Right atrium auricular region (tissue), 2 donors: Measurements from ENCODE around the gene PRRC1. TPM values are rescaled to one million over a fixed set of nuclear protein-coding genes. Genes with fewer than 3 reads are reported as not detected.
A peak's percentile ranks its signal among the peaks of the same experiment; 100 is the strongest.
"Not testable (repeated sequence)": the region's sequence is repeated elsewhere in the genome, so short reads cannot be mapped to it uniquely, and the experiment has no call there.

Experiments
- DNase-seq: peaks from one replicate; pipeline ENCODE4 v3.0.0-alpha.2; 2019; ENCODE audit warnings: low spot score
- H3K27ac ChIP-seq, 2 donors: fragments of 200-600 bp; sonication (generic); 1 replicate in 1 of 2; 2 replicates in 1 of 2; pipeline ENCODE4 v1.5.1; 2016 to 2019
- H3K27me3 ChIP-seq, 2 donors: fragments of 200-600 bp; sonication (generic); one replicate each; pipeline versions ENCODE4 v1.5.1 to v1.6.0; 2017 to 2019
- H3K36me3 ChIP-seq: fragments of 200-600 bp; sonication (generic); one replicate; pipeline ENCODE4 v1.5.1; 2016
- H3K4me1 ChIP-seq, 2 donors: fragments of 200-600 bp; sonication (generic); one replicate each; pipeline versions ENCODE4 v1.5.1 to v1.6.0; 2017 to 2019
- H3K4me3 ChIP-seq, 2 donors: fragments of 200-600 bp; sonication (generic); 1 replicate in 1 of 2; 2 replicates in 1 of 2; pipeline ENCODE4 v1.5.1; 2017 to 2019; ENCODE audit warnings: mild to moderate bottlenecking in 1 of 2, moderate library complexity in 1 of 2
- H3K9me3 ChIP-seq, 2 donors: fragments of 200-600 bp; sonication (generic); one replicate each; pipeline ENCODE4 v1.5.1; 2019
- total RNA-seq, 2 donors: library from RNA; depleted of rRNA; stranded (reverse); fragments of >200 nt; gene quantifications; one replicate each; pipeline ENCODE4 v1.1.0, GENCODE V29; 2016
- TF ChIP-seq, protein P1 (sequence below), 2 donors: fragments of 200-600 bp; sonication (generic); IDR thresholded peaks; one replicate each; pipeline ENCODE4 v1.5.1; 2019; ENCODE audit warnings: antibody characterized with exemption in 2 of 2

Gene PRRC1
- total RNA-seq, 2 donors from 2014 or later = 19.3 to 34.6 TPM

DNA sequence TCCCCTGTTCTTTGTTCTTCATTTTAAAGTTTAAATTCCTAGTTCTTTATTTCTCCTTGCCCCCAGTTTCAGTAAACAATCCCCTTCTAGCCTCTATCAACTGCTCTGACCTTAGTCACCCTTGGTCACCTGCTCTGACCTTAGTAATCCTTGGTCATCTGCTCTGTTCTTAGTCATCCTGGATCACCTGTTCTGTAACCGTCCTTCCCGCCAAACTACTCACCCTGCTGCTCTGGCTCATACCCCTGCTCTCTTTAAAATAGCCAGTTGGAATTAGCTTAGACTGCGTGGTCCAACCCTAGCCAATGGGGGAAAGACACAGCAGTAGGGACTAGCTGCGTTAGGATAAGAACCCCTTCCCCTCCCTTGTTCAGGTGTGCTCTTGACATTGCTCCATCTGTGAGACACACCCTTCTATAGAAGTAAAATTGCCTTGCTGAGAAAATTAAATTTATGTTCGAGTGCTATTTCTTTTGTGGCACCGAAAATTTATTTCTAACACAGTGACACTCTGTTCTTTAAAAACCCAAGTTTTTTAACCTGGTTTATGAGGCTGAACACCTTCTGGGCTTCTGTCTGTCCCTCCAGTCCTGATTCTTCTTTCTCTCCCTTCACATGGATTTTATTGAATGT, 3.8 kb downstream of the PRRC1 start:
- H3K27me3 ChIP-seq = no peaks in the 10 kb centered on the region
- H3K4me1 ChIP-seq = peaks cover 0 to 21% of the 10 kb centered on the region in 2 donors
- H3K27ac ChIP-seq = no peak overlapping the region
- TF ChIP-seq, protein P1, sequence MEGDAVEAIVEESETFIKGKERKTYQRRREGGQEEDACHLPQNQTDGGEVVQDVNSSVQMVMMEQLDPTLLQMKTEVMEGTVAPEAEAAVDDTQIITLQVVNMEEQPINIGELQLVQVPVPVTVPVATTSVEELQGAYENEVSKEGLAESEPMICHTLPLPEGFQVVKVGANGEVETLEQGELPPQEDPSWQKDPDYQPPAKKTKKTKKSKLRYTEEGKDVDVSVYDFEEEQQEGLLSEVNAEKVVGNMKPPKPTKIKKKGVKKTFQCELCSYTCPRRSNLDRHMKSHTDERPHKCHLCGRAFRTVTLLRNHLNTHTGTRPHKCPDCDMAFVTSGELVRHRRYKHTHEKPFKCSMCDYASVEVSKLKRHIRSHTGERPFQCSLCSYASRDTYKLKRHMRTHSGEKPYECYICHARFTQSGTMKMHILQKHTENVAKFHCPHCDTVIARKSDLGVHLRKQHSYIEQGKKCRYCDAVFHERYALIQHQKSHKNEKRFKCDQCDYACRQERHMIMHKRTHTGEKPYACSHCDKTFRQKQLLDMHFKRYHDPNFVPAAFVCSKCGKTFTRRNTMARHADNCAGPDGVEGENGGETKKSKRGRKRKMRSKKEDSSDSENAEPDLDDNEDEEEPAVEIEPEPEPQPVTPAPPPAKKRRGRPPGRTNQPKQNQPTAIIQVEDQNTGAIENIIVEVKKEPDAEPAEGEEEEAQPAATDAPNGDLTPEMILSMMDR (IDR thresholded peaks at IDR 0.05) = no peak
- H3K4me3 ChIP-seq = no peak overlapping the region
- H3K9me3 ChIP-seq = peaks cover 0 to 7% of the 10 kb centered on the region in 2 donors
- no peak for DNase-seq
- H3K36me3 ChIP-seq = peaks cover 29% of the 10 kb centered on the region

DNA sequence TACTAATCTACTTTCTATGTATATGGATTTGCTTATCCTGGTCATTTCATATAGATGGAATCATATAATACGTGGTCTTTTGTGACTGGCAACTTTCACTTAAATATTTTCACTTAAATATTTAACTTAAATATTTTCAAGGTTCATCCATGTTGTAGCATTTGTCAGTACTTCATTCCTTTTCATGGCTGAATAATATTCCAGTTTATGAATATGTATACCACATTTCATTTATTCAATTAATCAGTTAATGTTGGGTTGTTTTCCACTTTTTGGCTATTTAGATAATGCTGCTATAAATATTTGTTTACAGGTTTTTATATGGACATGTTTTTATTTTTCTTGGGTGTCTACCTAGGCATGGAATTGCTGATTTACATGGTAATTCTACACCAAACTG, 7.7 kb downstream of the PRRC1 start:
- Histone ChIP-seq H3K27ac (no peak overlapping the region), H3K4me1 (peaks cover 0 to under 1% of the 10 kb centered on the region in 2 donors), H3K9me3 (peaks cover 0 to 7% of the 10 kb centered on the region in 2 donors), H3K36me3 (peaks cover 64% of the 10 kb centered on the region), H3K4me3 (no peak overlapping the region), H3K27me3 (no peaks in the 10 kb centered on the region)
- TF ChIP-seq, protein P1 (IDR thresholded peaks at IDR 0.05) = no peak
- no peak for DNase-seq

DNA sequence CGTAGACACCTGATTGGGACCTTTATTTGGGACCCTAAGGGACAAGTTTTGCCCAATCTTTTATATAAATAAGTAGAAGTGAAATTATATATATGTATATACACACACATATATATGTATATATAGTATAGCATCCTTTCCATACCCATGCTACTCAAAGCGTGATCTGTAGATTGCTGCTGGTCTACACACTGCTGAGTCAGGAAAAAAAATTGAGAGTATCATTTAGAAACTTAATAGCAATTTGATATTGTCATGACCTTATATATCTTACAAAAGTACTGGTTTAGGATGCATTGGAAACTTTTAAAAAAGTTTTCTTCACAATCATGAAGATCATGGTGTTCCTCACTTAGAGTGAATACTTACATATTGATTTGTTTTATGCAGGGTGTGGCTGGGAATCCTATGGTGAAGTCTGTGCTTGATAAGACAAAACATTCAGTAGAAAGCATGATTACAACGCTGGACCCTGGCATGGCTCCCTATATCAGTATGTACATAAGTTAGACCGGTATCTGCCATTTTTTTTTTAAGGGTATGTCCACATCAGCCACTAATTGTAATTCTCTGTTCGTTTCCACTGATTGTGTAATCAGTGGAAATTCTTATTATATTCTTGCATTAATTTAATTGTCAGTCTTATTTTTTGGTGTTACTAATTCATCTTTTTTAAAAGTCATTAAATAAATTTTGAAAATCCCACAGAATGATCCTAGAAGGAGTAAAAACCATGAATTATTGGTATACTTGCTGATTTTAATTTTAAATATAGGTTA, 12.7 kb downstream of the PRRC1 start:
- Histone ChIP-seq H3K27ac (no peak overlapping the region), H3K4me1 (no peaks in the 10 kb centered on the region), H3K9me3 (no peaks in the 10 kb centered on the region), H3K4me3 (no peak overlapping the region), H3K36me3 (peaks cover 89% of the 10 kb centered on the region), H3K27me3 (no peaks in the 10 kb centered on the region)
- TF ChIP-seq, protein P1 (IDR thresholded peaks at IDR 0.05) = no peak
- DNase-seq = no peak

DNA sequence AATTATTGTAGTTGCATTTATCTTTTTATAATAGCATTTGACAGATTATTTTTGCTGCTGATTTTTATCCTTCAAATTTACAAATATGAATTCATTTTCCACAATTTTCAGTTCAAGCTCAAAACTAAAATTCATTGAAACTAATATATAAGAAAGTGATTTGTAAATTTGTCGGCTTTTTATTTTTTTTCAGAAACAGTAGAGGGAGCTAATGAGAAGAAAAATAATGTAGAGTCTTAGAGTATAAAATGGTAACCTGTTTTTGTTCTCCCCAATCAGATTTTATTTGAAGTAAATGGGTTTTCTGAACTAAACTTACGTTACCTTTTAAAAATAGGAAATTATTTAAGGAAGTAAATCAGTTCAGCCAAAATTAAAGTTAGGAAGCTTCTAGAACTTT, 19.2 kb downstream of the PRRC1 start:
- H3K4me1 ChIP-seq = no peaks in the 10 kb centered on the region
- no peaks in the 10 kb centered on the region for H3K27me3 ChIP-seq
- TF ChIP-seq, protein P1 (IDR thresholded peaks at IDR 0.05) = peak; percentile 11 to 37
- H3K4me3 ChIP-seq = no peak overlapping the region
- H3K27ac ChIP-seq = no peak overlapping the region
- DNase-seq = no peak
- no peaks in the 10 kb centered on the region for H3K9me3 ChIP-seq
- H3K36me3 ChIP-seq = peaks cover 78% of the 10 kb centered on the region

DNA sequence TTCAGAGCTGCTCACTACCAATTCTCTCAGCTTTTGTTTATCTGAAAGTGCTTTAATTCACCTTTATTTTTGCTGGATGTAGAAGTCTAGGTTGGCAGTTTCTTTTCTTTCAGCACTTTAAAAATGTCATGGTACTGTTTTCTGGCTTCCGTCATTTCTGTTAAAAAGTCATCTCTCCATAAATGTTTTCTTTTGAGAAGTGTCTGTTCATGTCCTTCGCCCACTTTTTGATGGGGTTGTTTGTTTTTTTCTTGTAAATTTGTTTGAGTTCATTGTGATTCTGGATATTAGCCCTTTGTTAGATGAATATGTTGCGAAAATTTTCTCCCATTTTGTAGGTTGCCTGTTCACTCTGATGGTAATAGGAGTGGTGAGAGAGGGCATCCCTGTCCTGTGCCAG, 23.1 kb downstream of the PRRC1 start:
- not testable (repeated sequence) for H3K4me3 ChIP-seq, H3K27me3 ChIP-seq, DNase-seq, H3K9me3 ChIP-seq, H3K27ac ChIP-seq, H3K4me1 ChIP-seq
- peaks cover 46% of the 10 kb centered on the region for H3K36me3 ChIP-seq

DNA sequence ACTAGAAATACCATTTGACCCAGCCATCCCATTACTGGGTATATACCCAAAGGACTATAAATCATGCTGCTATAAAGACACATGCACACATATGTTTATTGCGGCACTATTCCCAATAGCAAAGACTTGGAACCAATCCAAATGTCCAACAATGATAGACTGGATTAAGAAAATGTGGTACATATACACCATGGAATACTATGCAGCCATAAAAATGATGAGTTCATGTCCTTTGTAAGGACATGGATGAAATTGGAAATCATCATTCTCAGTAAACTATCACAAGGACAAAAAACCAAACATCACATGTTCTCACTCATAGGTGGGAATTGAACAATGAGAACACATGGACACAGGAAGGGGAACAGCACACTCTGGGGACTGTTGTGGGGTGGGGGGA, 27.8 kb downstream of the PRRC1 start:
- not testable (repeated sequence) for H3K27ac ChIP-seq, H3K9me3 ChIP-seq, H3K4me3 ChIP-seq, H3K27me3 ChIP-seq, H3K4me1 ChIP-seq, DNase-seq
- H3K36me3 ChIP-seq = peaks cover 20% of the 10 kb centered on the region
